OCI-LY3 (cell line): Measurements from ENCODE around the gene TMEM91.

ENCODE experiments used
- H2AFZ ChIP-seq: fragments of 200-600, 300-600 bp; shearing (Covaris generic); 2 replicates; pipeline ENCODE4 v1.6.0; 2014; ENCODE audit warnings: antibody characterized with exemption, low read depth, low read length
- H3K27ac ChIP-seq: fragments of 200-600, 300-600 bp; sonication (generic); 2 replicates; pipeline ENCODE4 v1.5.1; 2014; ENCODE audit warnings: mild to moderate bottlenecking, low read length, moderate library complexity, mixed read lengths
- H3K27me3 ChIP-seq: fragments of 200-600, 300-600 bp; sonication (generic); 2 replicates; pipeline ENCODE4 v1.6.1; 2014; ENCODE audit warnings: low read depth, low read length, mixed read lengths
- H3K36me3 ChIP-seq: fragments of 200-600, 300-600 bp; sonication (generic); replicated peaks from 2 replicates; pipeline ENCODE3; 2014; ENCODE audit warnings: low read depth, low read length, mixed read lengths
- H3K4me1 ChIP-seq: fragments of 300-600, 200-600 bp; sonication (generic); 2 replicates; pipeline ENCODE4 v1.6.1; 2014; ENCODE audit warnings: low read length, mixed read lengths
- H3K4me2 ChIP-seq: fragments of 200-600, 300-600 bp; sonication (generic); 2 replicates; pipeline ENCODE4 v1.6.1; 2014; ENCODE audit warnings: low read length, mixed read lengths
- H3K4me3 ChIP-seq: fragments of 300-600, 200-600 bp; sonication (generic); 2 replicates; pipeline ENCODE4 v1.5.1; 2014; ENCODE audit warnings: antibody characterized with exemption, mild to moderate bottlenecking, low read length, moderate library complexity
- H3K79me2 ChIP-seq: fragments of 300-600, 200-600 bp; shearing (Covaris generic); 2 replicates; pipeline ENCODE4 v1.6.1; 2014; ENCODE audit warnings: mild to moderate bottlenecking, low read length, mixed read lengths
- H3K9ac ChIP-seq: fragments of 300-600, 200-600 bp; shearing (Covaris generic); 2 replicates; pipeline ENCODE4 v1.6.0; 2014; ENCODE audit warnings: mild to moderate bottlenecking, low read length, moderate library complexity
- H3K9me3 ChIP-seq: fragments of 200-600, 300-600 bp; shearing (Covaris generic); 2 replicates; pipeline ENCODE4 v1.6.1; 2014; ENCODE audit warnings: low read length, mixed read lengths; ENCODE audit not compliant: insufficient read depth
- H4K20me1 ChIP-seq: fragments of 200-600, 300-600 bp; sonication (generic); 2 replicates; pipeline ENCODE4 v1.6.1; 2016; ENCODE audit warnings: low read length, mixed read lengths; ENCODE audit not compliant: insufficient read depth
- EZH2phosphoT487 ChIP-seq: fragments of 200-600 bp; shearing (Covaris generic); IDR thresholded peaks from 2 replicates; pipeline ENCODE4 v1.6.1; 2018; ENCODE audit warnings: antibody characterized with exemption, mixed run types, low read depth
- TF ChIP-seq, protein P1 (sequence below): fragments of 200-600, 300-600 bp; sonication (generic); IDR thresholded peaks from 2 replicates; pipeline ENCODE4 v1.5.1; 2014; ENCODE audit warnings: antibody characterized with exemption, low read length, low read depth

Gene TMEM91

GRCh38 chr19:41363371-41363752 lies 13.0 kb upstream of the TMEM91 start:
- no peaks in the 10 kb centered on the region for H3K27me3 ChIP-seq
- H3K4me3 ChIP-seq: peak overlapping the region; percentile 88
- peak overlapping the region; percentile 84 for H3K4me2 ChIP-seq
- H3K36me3 ChIP-seq: peaks cover 3% of the 10 kb centered on the region
- peak overlapping the region; percentile 33; the same call in 1 of the 2 replicates for H2AFZ ChIP-seq
- H3K9me3 ChIP-seq: no peaks in the 10 kb centered on the region
- H3K27ac ChIP-seq: peak overlapping the region; percentile 89
- H3K4me1 ChIP-seq: peaks cover 37% of the 10 kb centered on the region
- peaks cover 32% of the 10 kb centered on the region for H3K79me2 ChIP-seq
- TF ChIP-seq, protein P1, sequence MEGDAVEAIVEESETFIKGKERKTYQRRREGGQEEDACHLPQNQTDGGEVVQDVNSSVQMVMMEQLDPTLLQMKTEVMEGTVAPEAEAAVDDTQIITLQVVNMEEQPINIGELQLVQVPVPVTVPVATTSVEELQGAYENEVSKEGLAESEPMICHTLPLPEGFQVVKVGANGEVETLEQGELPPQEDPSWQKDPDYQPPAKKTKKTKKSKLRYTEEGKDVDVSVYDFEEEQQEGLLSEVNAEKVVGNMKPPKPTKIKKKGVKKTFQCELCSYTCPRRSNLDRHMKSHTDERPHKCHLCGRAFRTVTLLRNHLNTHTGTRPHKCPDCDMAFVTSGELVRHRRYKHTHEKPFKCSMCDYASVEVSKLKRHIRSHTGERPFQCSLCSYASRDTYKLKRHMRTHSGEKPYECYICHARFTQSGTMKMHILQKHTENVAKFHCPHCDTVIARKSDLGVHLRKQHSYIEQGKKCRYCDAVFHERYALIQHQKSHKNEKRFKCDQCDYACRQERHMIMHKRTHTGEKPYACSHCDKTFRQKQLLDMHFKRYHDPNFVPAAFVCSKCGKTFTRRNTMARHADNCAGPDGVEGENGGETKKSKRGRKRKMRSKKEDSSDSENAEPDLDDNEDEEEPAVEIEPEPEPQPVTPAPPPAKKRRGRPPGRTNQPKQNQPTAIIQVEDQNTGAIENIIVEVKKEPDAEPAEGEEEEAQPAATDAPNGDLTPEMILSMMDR: no peak
- TF ChIP-seq EZH2phosphoT487: no peak
- no peaks in the 10 kb centered on the region for H4K20me1 ChIP-seq
- H3K9ac ChIP-seq: peak overlapping the region; percentile 97

GRCh38 chr19:41363753-41364523 lies 12.4 kb upstream of the TMEM91 start, which contains the start of gene B9D2:
B9D2 (minus strand) TSS chr19:41364149; CDS start chr19:41363519, 630 bp downstream.
- peak within 1 kb of the TSS; percentile 88 for H3K4me2 ChIP-seq
- peaks cover 3% of the 10 kb centered on the region for H3K36me3 ChIP-seq
- peak within 1 kb of the TSS; percentile 97 for H3K9ac ChIP-seq
- peaks cover 43% of the 10 kb centered on the region for H3K4me1 ChIP-seq
- peaks cover 38% of the 10 kb centered on the region for H3K79me2 ChIP-seq
- H3K9me3 ChIP-seq: no peaks in the 10 kb centered on the region
- H3K27me3 ChIP-seq: no peaks in the 10 kb centered on the region
- peak within 1 kb of the TSS; percentile 88 for H3K4me3 ChIP-seq
- H4K20me1 ChIP-seq: no peaks in the 10 kb centered on the region
- peak within 1 kb of the TSS; percentile 89 for H3K27ac ChIP-seq
- H2AFZ ChIP-seq: peak within 1 kb of the TSS; percentile 87
- TF ChIP-seq EZH2phosphoT487: no peak
- TF ChIP-seq, protein P1: no peak

- peaks cover 3% of the 10 kb centered on the region for H3K36me3 ChIP-seq
- H3K27ac ChIP-seq: peak overlapping the region; percentile 89
- H3K27me3 ChIP-seq: no peaks in the 10 kb centered on the region
- peak overlapping the region; percentile 88 for H3K4me3 ChIP-seq
- TF ChIP-seq, protein P1: no peak
- no peak for TF ChIP-seq EZH2phosphoT487
- H3K79me2 ChIP-seq: peaks cover 42% of the 10 kb centered on the region
- H4K20me1 ChIP-seq: no peaks in the 10 kb centered on the region
- H2AFZ ChIP-seq: peak overlapping the region; percentile 59
- peaks cover 44% of the 10 kb centered on the region for H3K4me1 ChIP-seq
- peak overlapping the region; percentile 88 for H3K4me2 ChIP-seq
- peak overlapping the region; percentile 97 for H3K9ac ChIP-seq
- H3K9me3 ChIP-seq: no peaks in the 10 kb centered on the region
Measured at GRCh38 chr19:41364524-41365391, 11.6 kb upstream of the TMEM91 start.

DNA sequence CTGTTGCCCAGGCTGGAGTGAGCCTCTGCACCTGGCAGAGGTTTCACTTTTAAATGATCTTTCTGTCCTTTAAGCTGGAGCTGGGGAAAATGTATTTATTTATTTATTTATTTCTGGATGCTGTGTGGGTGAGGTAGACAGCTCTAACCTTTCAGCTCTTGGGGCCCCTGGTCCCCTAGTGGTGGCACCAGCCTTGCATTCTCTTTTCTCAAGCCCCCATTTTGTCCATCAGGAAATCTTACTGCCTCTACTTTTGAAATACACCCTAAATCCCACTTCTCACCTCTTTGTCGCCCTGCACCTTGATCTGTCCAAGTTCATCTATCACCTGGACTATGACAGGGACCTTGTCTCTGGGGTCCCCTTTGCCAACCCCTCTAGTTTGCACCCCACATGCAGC lies 10.2 kb upstream of the TMEM91 start:
- TF ChIP-seq, protein P1: no peak
- TF ChIP-seq EZH2phosphoT487: no peak
- Histone ChIP-seq H3K9ac (no peak overlapping the region), H3K27ac (peak overlapping the region; percentile 37), H3K36me3 (peaks cover 3% of the 10 kb centered on the region), H3K27me3 (no peaks in the 10 kb centered on the region), H2AFZ (no peak overlapping the region), H3K9me3 (no peaks in the 10 kb centered on the region), H3K4me3 (no peak overlapping the region), H3K4me1 (peaks cover 44% of the 10 kb centered on the region), H3K79me2 (peaks cover 42% of the 10 kb centered on the region), H3K4me2 (peak overlapping the region; percentile 25; the same call in 1 of the 2 replicates), H4K20me1 (no peaks in the 10 kb centered on the region)
